Measurements from ENCODE around the gene SLC9C1.

Gene SLC9C1

DNA sequence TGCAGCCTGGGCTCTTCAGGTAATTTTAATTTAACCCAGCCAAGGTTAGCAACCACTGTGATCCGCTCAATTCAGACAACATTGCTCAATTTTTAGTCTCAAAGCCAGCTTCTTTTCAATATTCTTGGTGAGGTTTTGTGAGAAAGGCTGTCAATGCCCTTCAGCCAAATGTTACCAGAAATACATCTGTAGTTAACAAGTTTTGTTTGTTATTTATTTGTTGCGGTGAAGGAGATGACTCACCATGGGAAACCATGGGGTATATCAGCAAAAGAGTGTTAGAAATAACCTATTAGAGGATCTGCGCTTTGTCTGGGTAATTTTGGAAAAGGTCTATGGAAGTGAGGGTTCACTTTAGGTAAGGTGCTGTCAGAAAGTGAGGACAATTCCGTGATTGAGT lies 5.0 kb downstream of the SLC9C1 start:
- ATAC-seq: no peak
- no peak for TF ChIP-seq GLIS3 (CRISPR knock-in tag; IDR thresholded peaks at IDR 0.05)
- no peak for TF ChIP-seq ZNF565 (CRISPR knock-in tag; conservative IDR thresholded peaks at IDR 0.05; ENCODE audit: low read depth)
- no peak for TF ChIP-seq ZC3H10 (CRISPR knock-in tag; IDR thresholded peaks at IDR 0.05)
- TF ChIP-seq ARNTL (CRISPR knock-in tag; IDR thresholded peaks at IDR 0.05; ENCODE audit: borderline replicate concordance, low read depth): no peak
- TF ChIP-seq, protein P1, sequence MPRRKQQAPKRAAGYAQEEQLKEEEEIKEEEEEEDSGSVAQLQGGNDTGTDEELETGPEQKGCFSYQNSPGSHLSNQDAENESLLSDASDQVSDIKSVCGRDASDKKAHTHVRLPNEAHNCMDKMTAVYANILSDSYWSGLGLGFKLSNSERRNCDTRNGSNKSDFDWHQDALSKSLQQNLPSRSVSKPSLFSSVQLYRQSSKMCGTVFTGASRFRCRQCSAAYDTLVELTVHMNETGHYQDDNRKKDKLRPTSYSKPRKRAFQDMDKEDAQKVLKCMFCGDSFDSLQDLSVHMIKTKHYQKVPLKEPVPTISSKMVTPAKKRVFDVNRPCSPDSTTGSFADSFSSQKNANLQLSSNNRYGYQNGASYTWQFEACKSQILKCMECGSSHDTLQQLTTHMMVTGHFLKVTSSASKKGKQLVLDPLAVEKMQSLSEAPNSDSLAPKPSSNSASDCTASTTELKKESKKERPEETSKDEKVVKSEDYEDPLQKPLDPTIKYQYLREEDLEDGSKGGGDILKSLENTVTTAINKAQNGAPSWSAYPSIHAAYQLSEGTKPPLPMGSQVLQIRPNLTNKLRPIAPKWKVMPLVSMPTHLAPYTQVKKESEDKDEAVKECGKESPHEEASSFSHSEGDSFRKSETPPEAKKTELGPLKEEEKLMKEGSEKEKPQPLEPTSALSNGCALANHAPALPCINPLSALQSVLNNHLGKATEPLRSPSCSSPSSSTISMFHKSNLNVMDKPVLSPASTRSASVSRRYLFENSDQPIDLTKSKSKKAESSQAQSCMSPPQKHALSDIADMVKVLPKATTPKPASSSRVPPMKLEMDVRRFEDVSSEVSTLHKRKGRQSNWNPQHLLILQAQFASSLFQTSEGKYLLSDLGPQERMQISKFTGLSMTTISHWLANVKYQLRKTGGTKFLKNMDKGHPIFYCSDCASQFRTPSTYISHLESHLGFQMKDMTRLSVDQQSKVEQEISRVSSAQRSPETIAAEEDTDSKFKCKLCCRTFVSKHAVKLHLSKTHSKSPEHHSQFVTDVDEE (CRISPR knock-in tag; IDR thresholded peaks at IDR 0.05): no peak
- TF ChIP-seq ZNF70 (CRISPR knock-in tag; IDR thresholded peaks at IDR 0.05): no peak
- no peak for TF ChIP-seq ZFP3 (CRISPR knock-in tag; IDR thresholded peaks at IDR 0.05)
- TF ChIP-seq PATZ1 (CRISPR knock-in tag; IDR thresholded peaks at IDR 0.05; ENCODE audit: borderline replicate concordance): no peak
- TF ChIP-seq ESRRG (CRISPR knock-in tag; IDR thresholded peaks at IDR 0.05): no peak
- TF ChIP-seq CSDC2 (CRISPR knock-in tag; IDR thresholded peaks at IDR 0.05): no peak
- no peak for TF ChIP-seq ZNF8 (CRISPR knock-in tag; IDR thresholded peaks at IDR 0.05)
- TF ChIP-seq CSRNP3 (CRISPR knock-in tag; IDR thresholded peaks at IDR 0.05): no peak
- no peak for TF ChIP-seq ISL1 (CRISPR knock-in tag; IDR thresholded peaks at IDR 0.05)
- TF ChIP-seq ZFP30 (CRISPR knock-in tag; IDR thresholded peaks at IDR 0.05): no peak
- no peak for TF ChIP-seq OSR1 (CRISPR knock-in tag; IDR thresholded peaks at IDR 0.05)

DNA sequence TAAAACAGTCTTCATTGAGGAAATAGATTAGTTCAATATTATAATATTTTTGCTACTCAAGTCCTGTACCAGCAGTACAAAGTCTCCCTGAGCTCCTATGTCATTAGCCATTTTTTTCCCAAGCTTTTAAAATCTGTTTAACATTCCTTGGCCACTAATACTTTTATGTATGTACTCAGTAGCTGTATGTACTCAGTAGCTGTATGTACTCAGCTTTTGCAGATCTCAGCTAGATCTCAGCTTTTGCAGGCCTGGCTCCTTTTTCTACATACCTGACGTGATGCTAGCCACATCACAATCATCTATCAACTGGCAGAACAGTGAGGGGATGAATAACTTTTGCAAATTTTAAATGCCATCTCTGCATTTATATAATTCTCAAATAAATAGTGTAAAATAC lies 13.8 kb downstream of the SLC9C1 start:
- ATAC-seq: no peak

More for the DNA sequence above, 13.8 kb downstream of the SLC9C1 start:
- TF ChIP-seq TCF4 (CRISPR knock-in tag; IDR thresholded peaks at IDR 0.05; ENCODE audit: borderline replicate concordance) (no peak), SNAI2 (CRISPR knock-in tag; IDR thresholded peaks at IDR 0.05) (no peak), ZNF565 (CRISPR knock-in tag; conservative IDR thresholded peaks at IDR 0.05; ENCODE audit: low read depth) (no peak), OSR1 (CRISPR knock-in tag; IDR thresholded peaks at IDR 0.05) (no peak), PPARA (CRISPR knock-in tag; IDR thresholded peaks at IDR 0.05; ENCODE audit: borderline replicate concordance) (no peak), ZNF70 (CRISPR knock-in tag; IDR thresholded peaks at IDR 0.05) (no peak), ARNTL (CRISPR knock-in tag; IDR thresholded peaks at IDR 0.05; ENCODE audit: borderline replicate concordance, low read depth) (no peak), PATZ1 (CRISPR knock-in tag; IDR thresholded peaks at IDR 0.05; ENCODE audit: borderline replicate concordance) (no peak), POU6F1 (CRISPR knock-in tag; IDR thresholded peaks at IDR 0.05; ENCODE audit: borderline replicate concordance, low read depth) (no peak)
- TF ChIP-seq, protein P1 (CRISPR knock-in tag; IDR thresholded peaks at IDR 0.05): no peak

All from SK-N-SH treated with all-trans-retinoic acid at 6 μM for 48 hours (cell line).